ENCODE results near the gene DAB1.

Gene DAB1

DNA sequence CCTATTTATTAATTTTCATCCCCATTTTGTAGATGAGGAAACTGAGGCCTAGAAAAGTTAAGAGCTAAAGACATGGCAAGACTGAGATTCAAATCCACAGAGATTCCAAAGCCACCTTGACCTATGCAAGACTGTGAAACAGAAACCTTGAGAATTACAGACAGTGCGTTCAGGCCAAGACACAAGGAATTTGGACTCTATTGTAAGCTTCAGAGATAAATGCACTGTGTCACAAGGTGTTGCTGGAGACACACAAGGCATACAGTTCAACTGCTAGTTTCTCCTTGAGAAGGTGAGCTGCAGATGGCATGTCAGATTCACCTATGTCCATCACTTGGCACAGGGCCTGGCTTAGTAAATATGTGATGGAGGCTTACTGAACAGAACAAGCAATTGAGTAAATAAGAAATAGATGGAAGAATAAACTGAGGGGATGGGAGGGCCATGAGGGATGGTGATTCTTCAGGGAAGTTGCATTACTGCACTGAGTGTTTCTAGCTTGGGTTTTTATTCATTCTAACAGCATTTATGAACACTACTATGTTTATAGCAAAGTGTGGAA is 215.0 kb downstream of the DAB1 start:
- DNase-seq: no peak

DNA sequence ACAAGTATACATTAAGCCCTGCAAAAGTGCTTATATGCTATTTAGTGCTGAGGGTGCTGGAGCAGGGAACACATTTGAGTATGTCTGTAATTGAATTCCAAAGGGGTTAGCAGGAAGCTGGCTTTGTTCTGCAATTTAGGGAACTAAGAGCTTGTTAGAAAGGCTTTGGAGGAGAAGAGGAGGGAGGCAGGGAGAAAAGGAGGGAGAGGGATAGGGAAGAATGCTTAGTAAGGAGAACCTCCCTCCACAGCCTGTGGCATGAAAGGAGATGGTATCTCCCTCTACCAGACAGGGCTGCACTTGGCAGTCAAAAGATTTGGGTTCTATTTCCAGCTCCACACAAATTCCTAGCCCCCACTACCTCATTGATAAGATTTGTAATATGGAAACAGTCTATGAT is 217.8 kb downstream of the DAB1 start:
- DNase-seq: no peak

DNA sequence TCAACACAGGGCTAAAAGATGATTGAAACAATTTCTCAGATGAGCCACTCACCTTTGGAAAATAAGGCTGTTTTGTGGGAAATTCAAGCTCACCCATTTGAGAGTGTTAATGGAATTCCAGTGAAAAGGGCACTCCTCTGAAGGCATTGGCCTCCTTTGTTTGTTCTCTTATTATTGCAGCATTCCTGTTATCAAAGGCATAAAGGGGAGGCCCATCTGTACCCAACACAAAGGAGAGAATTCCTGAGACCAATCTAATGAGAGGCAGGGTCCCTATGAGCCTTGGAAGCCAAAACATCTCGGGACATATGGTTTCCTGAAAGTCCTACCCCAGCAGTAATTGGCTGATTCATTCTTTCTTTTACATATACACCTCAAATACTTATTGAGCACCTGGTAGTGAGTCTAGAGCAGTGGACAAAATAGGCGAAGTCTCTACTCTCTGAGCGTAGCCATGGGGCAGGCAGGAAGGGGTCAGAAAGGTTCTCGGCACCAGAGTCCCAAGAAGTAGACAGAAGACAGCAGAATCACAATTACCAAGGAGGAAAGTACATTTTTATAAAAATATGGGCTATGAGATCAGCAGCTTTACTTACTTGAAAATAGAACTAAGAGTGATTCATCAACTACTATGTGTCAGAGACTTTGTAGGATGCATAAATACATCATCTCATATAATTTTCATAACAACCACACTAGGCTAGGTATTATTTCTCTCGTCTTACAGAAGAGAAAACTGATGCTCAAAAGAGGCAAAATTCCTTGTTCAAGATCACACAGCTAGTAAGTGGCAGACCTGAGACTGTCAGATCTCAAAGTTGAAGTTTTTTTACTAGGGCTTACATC is 218.7 kb downstream of the DAB1 start:
- no peak for DNase-seq

DNA sequence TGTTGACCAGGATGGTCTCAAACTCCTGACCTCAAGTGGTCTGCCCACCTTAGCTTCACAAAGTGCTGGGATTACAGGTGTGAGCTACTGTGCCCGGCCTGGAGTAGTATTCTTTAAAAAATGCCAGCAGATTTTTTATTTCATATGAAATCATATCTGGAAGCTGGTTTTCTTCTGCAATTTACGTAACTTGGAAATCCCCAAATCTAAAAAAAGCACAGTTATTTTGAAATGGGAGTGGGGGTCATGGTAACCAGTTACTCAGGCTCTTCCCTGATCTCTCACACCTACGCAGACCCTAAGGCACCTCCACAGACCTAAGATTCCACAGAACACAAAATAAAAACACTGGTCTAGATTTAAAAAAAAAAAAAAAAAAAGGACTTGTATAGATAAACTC is 219.8 kb downstream of the DAB1 start:
- DNase-seq: peak; percentile 3

DNA sequence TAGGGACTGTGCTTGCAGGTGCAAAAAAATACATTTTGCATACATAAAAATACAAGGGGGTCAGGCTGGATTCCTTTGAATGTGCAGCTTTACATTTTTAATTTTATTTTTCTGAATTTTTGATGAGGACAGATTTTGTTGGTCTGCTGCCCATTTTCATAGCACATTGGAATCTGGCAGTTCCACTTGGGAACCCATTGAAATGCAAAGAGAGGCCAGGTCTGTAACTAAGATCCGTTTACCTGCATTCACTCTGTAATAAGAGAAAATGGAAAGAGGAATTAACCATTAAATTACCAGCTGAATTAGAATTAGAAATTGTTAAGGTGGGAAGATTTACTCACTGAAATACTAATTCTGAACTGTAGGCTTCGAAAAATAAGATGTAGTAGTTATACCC is 221.6 kb downstream of the DAB1 start:
- no peak for DNase-seq

DNA sequence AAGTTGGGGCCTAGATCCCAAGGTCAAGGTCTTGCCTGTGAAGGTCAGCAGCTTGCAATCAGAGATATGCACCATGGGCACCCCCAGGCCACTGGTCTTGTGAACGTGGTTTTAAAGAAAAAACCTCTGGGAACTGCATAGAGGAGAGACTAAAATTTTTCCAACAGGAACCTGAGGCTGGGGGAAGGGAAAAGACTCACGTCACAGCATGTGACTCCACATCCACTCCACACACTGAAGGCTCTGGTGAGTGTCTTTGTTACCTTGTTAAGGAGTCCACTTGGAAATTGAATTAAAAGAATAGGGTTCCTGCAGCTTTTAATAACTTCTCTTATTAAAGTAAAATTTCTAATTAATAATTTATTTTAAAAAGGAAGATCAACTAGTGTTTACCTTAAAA is 224.9 kb downstream of the DAB1 start:
- DNase-seq: no peak

DNA sequence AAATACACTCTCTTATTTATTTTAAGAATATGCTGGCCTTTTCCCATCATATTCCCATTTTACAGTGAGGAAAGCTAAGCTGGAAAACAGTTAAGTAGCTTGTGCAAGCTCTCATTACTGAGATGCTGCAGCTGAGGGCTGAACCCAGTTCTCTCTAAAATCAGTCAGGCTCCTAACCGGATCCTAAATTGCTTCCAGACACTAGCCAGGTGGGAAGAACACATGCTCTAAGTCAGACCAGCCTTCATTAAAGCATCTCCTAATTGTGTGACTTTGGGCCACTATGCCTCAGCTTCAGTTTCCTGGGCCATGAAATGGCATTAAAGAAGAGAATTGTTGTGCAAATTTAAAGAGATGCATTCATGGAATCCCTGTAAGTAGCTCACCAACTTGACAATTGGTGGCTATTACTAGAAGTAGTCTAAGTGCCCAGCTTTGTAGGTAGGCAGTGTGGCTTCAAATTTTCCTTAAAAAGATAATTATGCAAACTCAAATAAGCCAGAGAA is 228.4 kb downstream of the DAB1 start:
- no peak for DNase-seq

DNA sequence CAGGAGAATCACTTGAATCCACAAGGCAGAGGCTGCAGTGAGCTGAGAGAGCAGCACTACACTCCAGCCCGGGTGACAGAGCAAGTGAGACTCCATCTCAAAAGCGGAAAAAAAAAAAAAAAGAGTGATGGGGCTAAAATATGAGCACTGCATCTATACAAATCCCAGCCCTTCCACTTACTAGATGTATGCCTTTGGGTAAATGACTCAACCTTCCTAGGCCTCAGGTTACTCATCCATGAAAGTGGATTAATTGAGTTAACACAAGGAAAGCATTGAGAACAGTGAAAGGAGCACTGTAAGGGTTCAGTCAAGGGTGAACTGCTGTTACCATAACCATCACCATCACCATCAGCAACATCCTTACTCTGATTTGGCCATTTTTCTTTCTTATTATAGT is 231.6 kb downstream of the DAB1 start:
- no peak for DNase-seq

DNA sequence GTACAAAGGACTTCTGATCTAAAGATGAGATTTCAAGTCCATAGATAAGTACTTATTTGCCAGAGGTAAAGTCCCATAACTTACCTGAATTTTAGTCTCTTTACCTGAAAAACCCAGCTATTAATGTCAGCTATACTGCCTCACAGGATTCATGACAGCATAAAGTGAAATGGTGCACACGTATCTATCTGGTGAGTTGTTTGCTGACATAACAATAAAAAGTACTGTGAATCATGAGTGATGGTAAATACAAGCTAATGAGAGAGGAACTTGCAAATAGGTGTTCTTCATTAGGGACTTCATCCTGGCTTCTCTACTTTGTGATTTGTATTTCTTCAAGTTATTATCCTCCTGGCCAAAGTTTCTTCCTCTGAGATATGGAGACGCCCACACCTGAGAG is 233.0 kb downstream of the DAB1 start:
- no peak for DNase-seq

DNA sequence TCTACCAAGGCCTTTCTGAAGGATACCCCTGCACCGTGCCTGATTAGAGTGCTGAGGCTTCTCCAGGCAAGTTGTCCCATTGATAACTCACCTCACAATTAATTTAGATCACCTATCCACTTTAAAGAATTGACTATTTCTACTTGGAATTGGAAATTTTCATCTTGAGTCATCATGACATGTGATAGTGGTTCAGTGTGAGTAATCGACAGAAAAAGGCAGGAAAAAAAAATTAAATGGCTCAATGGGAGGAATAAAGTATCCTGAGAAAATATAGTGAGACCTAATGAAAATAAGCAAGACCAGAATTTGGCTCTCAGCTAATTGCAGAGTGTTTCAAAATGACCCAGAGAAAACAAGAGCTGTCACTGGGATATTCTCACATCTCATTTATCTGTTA is 235.7 kb downstream of the DAB1 start:
- no peak for DNase-seq

DNA sequence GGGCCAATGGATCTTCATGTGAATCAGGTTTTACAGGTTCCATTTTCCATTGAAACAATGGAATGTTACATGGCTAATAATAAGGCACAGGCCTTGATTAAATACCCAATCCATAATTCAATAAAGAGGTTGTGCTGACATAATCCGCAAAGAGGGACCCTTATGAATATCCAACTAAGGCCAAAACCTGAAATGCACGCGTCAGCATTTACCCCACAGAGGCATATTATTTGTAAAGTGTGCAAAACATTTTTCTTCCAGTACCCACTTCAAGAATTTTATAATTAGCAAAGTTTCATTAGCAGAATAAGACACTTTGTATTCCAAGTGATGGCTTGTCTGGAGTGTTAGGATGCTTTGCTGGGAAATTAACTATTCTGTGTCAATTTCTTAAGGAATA is 237.4 kb downstream of the DAB1 start:
- no peak for DNase-seq

DNA sequence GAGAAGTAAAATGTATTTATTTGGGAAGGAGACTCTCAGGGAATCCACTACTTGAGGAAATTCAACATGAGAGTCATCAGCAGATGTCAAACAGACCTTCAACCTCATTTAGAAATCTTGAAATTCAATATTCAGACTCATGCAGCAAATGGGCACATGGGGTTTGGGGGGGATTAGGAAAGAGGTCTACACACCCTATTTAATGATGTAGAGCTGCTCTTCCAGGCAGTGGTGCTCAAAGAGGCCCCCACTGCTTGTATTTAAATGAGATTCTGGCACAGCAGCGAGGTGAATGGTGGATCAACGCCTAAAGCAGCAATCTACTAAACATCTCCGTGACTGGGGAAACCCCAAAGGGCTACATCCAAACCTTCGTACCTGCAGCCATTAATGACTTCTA is 244.9 kb downstream of the DAB1 start:
- no peak for DNase-seq

DNA sequence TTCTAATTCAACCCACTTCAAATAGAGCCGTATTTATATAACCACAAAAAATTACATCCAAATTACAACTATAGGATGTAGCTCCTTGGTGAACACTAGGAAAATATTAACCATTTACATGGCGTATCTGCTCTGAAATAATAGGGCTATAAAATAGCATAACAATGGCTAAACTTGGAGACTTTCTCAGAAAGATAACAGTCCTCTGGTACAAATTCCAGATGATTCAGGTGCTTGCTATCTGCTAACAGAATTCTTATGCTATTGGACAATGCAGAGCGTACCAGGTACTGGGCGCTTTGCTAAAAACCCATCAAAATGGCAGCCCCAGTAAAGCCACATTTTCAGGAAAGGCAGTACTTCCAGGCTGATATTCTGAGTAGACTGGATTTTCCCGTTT is 248.4 kb downstream of the DAB1 start:
- no peak for DNase-seq

DNA sequence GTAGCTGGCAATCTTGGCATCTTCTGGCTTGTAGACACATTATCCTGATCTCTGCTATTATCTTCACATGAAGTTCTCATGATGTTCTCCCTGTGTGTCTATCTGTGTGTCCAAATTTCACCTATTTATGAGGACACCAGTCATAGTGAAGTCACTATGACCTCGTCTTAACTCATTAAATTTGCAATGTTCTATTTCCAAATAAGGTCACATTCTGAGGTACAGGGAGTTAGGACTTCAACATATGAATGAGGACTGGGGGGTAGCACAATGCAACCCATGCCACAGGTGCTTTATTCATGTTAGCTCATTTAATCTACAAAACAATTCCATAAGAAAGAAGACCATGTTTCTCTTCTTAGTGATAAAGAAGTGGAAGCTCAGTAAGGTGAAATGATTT is 251.8 kb downstream of the DAB1 start:
- DNase-seq: no peak

DNA sequence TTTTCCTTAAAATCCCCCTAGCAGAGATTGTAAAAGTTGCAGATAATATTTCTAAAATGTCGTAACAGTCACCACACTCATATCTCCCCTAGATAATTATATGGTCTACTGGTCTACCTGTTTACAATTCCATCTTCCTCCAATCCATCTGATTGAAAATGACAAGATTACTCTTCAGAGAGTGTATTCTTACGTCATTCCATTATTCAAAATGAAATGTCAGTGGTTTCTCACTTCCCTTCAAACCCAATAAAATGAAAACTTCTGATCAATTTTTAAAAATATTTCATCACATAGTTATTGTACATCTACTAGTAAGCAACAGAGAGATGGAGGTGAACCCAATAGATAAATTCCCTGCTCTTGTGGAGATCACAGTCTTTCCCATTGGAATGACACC is 255.9 kb downstream of the DAB1 start:
- DNase-seq: no peak

DNA sequence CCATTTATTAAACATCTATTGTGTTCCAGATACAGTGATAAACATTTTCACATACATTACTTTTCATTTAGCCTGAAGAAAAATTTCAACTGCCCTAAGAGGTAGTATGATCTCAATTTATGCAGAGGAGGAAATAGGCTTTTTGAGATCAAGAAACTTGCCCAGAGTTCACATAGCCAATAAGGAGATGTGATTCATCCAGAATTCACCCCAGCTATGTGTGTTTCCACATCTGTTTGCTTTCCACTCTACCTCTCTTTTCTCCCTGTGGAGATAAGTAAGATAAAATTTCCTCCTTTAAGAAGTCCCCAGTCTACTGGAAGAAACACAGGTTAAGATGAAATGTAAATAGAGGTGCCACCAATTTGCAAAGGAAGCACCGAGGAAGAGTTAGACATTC is 258.3 kb downstream of the DAB1 start:
- no peak for DNase-seq

DNA sequence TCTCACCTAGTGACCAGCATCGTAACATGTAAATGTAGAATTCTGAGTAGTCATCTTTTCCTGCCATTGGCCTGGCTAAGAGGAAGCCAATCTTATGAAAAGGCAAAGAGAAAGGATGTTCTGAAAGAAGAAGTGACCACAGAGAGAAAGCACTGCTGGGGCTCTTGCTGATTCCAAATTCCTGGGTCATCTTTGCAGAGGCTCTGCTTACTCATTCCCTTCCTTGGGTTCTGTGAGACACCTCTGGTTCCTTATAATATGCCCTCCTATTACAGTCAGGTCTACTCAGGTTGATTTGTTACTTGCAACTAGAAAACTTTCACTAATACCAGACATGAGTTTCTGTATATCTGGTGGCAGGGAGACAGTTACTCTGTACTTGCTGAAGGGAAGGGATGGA is 259.3 kb downstream of the DAB1 start:
- no peak for DNase-seq

DNA sequence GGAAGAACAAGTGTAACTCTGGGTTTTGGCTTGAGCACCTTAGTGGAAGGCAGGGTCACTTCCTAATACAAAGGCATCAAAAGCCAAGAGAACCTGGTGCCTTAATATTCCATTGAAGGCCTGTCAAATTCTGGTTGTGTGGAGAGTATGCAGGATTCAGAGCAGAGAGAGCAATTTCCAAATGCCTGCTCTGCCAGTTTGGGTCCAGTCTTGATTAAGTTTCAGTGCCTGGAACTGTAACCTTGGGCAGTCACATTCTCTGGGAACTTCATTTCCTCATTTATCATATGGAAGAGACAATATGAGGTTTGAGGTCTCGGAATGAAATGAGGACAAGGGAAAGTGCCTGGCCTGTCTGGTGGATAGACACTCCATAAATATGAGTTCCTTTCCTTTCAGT is 260.1 kb downstream of the DAB1 start:
- DNase-seq: no peak

DNA sequence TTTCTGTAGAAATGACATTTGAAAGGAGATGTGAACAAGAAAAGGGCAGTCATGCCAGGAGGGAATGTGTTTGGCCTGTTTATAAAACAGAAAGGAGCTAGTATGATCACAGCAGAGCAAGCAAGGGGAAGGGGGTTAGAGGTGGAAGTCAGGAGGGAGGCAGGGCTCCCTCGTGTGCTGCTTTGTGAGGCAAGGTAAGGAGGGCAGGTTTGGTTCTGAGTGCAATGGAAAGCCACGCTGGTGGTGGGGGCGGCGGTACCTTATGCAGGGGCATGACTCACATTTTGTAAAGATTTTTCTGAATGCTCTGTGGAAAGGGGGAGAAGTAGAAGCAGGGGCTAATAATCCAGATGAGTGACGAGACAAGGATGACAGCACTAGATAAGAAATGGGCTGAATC is 260.5 kb downstream of the DAB1 start:
- DNase-seq: no peak

DNA sequence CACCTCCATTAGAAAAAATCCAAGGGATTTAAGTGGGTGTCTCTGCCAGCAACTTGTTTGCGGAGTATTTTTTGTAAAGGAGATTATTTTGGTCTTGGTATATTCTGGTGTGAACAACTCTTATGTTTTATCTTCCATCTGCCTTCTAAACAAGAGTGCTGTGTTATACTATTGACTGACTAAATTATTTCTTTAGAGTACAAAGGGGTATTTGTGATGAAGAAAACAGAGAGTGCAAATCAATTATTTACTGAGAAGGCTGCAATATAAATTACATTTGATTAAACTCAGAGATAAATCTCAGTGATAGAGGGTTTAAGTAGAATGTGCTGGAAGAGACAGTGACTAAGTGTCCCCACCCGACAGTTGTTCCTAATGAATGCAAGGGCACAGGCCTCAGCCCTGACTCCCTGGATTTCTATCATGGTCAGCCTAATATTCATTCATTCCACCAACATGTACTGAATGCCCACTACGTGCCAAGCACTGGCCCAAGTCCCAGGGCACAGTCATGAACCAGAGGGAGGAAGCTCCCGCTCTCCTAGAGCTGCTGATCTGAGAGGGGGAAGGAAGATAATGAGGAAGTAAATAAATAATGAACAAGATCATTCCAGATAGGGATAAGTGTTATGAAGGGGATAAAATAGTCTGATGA is 261.1 kb downstream of the DAB1 start:
- DNase-seq: no peak

DNA sequence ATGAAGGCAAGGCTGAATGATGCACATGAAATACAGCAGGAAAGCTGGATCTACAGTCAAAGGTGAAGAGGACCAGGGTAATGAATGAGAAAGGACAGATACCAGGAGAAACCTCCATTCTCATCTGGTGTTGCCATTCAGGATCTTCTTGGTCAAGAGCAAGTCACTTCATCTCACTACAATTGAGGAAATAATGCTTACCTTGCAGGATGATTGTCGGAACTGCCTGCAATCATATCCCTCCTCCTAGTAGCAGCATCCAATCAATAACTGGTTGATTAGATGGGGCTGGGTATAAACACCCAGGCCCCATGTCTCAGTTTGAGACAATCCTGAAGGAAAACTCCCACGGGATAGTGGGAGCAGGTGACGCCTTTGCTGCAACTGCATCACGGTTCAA is 263.3 kb downstream of the DAB1 start:
- no peak for DNase-seq

DNA sequence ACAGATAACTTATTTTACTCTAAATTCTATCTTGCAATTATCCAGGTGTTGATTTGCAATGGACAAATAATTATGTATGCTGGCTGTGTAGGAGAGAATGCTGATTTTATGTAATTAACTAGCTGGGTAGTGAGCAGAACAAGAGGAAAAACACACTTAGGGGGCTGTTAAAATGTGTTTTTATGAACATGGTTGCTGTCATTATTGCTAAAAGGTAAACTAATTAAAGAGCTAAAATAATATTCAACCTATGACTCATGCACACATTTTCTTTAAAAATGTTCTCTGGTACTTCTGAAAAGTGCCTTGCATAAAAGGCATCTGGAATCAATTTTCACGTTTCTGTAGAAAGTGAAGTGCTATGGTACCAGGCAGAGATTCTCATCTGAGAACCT is 265.3 kb downstream of the DAB1 start:
- DNase-seq: no peak

DNA sequence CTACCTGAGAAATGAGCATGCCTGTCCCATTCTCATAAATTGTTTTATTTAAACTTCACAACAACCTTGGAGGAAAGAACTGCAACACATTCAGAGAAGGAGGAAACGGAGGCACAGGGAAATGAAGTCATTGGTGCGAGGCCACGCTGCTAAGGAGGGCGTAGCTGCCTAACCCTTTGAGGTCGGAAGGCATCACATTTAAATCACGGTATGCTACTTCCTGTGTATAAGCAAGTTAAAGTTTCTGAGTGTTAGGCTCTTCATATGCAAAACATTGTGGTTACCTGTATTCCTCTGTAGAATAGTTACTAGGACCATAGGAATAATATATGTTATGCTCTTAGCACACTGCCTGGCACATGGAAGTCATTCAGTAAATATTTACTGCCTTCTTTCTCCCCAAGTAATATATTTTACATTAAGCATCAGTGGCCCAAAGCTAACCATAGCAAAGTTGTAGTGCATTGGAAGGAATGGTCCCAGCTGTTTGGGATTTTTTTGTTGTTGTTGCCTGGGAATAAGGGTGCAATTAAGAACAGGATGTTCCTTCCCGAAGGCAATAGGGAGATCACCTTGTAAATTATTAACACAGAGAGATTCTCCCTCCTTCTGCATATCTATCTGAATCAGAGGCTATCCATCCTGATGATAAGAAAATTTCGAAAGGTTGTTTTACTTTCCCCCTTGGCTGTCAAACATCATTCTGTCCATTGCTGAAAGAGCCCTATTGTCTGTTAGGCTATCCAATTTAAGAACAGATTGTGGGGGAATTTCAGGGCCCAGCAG is 265.8 kb downstream of the DAB1 start:
- DNase-seq: no peak

DNA sequence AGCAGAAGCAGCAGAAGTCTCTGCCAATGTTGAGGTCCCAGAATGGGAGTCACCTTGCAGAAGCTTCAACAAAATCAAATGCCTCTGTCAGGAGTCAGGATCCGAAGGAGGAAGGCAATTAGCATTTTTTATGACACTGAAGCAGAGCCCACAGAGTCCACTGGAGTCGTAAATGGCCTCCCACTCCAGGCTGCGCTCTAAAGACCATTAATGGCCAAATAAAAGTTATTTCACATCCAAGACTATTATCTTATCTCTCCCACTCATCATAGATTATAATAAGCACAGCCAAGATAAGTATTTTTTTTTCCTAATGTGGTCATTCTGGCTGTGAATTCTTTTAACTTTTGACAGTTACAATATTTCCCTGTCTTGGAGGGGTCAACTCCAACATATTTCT is 267.0 kb downstream of the DAB1 start:
- no peak for DNase-seq
